GM10266 (cell line): ENCODE results near the gene SHLD1.

ENCODE experiments used
- DNase-seq: peaks from one replicate; pipeline ENCODE4 v3.0.0; 2012; ENCODE audit errors: extremely low spot score
- TF ChIP-seq, protein P1 (sequence below): IDR thresholded peaks from 2 replicates; pipeline ENCODE4 v1.5.1; 2012; ENCODE audit warnings: mild to moderate bottlenecking, low read depth; ENCODE audit not compliant: control insufficient read depth, insufficient read depth; ENCODE audit errors: missing control alignments

Gene SHLD1

DNA sequence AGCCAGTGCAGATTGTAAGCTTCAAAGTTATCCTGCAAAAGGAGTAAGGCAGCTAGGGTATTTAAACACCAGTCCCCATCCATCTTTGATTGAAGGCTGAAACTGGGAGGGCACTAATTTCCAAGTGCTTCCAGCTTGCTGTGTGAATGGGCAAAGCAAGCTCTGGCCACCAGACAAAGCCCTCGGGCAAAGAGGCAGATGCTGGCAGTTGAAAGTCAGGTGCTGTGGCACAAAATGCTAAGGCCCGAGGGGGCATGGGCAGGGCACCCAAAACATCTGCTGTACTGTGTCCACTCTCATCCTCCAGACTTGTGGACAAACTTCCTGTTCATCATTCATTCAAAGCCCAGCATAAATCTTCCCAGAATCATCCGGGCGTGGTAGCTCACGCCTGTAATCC is 137.2 kb downstream of the SHLD1 start:
- TF ChIP-seq, protein P1, sequence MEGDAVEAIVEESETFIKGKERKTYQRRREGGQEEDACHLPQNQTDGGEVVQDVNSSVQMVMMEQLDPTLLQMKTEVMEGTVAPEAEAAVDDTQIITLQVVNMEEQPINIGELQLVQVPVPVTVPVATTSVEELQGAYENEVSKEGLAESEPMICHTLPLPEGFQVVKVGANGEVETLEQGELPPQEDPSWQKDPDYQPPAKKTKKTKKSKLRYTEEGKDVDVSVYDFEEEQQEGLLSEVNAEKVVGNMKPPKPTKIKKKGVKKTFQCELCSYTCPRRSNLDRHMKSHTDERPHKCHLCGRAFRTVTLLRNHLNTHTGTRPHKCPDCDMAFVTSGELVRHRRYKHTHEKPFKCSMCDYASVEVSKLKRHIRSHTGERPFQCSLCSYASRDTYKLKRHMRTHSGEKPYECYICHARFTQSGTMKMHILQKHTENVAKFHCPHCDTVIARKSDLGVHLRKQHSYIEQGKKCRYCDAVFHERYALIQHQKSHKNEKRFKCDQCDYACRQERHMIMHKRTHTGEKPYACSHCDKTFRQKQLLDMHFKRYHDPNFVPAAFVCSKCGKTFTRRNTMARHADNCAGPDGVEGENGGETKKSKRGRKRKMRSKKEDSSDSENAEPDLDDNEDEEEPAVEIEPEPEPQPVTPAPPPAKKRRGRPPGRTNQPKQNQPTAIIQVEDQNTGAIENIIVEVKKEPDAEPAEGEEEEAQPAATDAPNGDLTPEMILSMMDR, result no peak
- no peak for DNase-seq

DNA sequence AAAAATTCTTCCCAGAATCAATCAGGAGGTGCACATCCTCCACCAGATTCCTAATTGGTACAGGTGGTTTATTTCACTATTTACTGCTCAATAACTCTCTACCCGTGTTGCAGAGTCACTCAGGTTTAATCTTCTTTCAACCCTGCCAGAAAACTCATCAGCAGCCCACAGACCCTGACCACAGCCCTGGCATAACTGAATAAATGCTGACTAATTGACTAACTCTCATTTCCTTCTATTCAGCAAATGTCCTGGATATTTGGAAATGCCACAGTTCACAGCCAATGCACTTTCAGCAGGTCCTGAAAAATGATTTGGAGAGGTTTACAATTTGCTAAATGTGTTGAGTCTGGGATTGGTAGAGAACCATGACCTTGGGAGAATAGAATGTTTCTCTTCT is 137.8 kb downstream of the SHLD1 start:
- TF ChIP-seq, protein P1, result no peak
- DNase-seq, result no peak

DNA sequence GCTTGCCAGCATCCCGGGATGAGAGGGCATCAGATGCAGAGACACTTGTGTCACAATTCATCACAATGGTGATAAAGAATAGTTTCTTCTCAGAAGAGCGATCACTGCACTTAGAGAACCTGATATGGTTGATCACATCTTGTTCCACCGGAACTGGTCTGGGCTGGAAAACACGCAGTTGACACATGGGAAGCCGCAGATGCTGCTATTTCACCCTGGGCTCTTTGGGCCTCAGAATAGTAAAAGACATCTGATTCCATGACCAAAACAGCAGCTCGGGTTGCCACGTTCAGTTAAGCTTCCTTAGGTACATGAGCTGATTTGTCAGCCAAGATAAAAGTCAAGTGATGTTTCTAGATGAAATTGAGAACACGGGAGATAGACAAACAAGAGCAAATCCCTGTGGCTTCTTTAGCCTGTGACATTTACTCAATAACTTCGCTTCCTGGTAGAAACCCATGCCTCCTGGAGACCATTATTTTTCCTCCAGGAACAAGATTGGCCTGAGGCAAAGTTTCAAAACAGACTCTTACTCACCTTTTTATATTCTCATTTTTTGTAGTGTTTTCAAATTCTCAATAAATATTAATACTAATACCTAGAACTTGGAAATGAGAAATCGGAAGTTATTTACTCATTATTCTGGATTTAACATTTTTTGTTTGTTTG is 140.7 kb downstream of the SHLD1 start:
- TF ChIP-seq, protein P1, result no peak
- no peak for DNase-seq

DNA sequence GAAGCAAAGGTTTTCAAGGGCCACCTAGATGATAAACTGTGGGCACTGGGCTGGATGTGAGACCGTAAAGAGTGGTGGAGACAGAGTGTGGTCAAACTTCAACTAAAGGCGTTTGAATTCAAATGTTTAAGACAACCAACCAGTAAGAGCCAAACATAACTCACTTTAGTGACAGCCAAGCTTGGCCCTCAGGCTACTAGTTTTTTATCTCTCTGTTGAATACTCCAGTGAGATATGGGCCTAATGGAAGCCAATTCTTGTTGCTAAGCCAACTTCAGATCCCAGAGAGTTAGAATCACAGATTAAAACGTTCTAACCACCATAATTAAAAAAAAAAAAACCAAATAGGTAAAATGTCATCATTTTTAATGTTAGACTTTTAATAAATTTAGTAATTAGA is 142.9 kb downstream of the SHLD1 start:
- no peak for DNase-seq
- TF ChIP-seq, protein P1, result no peak

DNA sequence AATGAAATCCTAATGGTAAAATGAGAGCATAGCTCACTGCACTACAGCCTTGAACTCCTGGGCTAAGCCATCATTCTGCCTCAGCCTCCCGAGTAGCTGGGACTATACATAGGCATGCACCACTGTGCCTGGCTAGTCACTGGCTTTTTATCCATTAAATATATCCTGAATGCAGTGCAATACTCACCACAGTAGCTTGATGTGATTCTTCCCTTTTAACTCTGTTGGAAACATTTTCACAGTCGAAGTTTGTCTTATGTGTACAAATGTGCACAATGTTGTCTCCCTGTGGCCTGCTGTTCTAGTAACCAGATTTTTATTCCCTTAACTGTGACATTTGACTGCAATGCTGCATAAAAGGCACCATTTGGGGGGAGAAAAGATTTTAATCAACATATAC is 143.4 kb downstream of the SHLD1 start:
- TF ChIP-seq, protein P1, result no peak
- DNase-seq, result no peak

DNA sequence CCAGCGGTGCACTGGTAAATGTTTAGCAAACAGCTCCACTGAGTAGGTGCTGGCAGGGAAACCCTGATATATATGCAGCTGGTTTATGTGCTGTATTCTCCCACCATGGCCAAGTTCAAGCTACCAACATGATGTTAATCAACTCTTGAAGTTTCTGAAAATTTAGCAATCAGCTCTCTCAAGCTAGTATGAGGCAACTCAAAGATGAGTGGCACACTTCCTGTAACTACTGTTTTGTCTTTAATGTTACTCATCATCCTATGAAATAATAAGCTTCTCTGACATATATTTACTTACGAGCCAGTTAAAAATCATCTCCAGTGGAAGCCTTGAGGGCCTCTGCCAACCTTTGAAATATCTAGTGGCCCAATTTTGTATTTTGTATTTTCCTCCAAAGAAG is 145.4 kb downstream of the SHLD1 start:
- TF ChIP-seq, protein P1, result no peak

DNA sequence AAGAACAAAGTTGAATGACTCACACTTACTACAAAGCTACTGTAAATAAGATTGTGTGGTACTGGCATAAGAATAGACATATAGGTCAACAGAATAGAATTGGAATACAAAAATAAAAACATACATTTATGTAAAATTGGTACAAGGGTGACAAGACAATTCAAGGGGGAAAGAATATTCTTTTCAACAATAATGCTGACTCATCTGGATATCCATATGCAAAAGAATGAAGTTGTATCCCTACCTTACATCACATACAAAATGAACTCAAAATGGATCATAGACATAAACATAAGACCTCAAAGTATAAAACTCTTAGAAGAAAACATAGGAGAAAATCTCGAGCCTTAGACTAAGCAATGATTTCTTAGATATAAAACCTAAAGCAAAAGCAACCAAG is 149.2 kb downstream of the SHLD1 start:
- TF ChIP-seq, protein P1, result no peak
- no peak for DNase-seq

More for the DNA sequence above, 145.4 kb downstream of the SHLD1 start:
- DNase-seq, result no peak
